IMR-90 (cell line): ENCODE results near the gene XPO6. TPM values are rescaled to one million over a fixed set of nuclear protein-coding genes. Genes with fewer than 3 reads are reported as not detected.

ENCODE experiments used
- ATAC-seq: fragments of 200-7000 bp; cut with Tn5 transposase; 2 replicates; pipeline ENCODE4 v1.9.1; 2020; ENCODE audit warnings: low read depth, mild to moderate bottlenecking, moderate library complexity
- BruUV-seq: library from RNA; stranded (reverse); fragments of 400-500 nt; replicated peaks from 2 replicates; lab custom pipeline; 2021; lab: Mats Ljungman, UMichigan
- CTCF ChIA-PET: fragments of 300-600 bp; formaldehyde crosslinking; extraction: SDS; loops from one replicate; lab custom pipeline; 2021; ENCODE audit warnings: antibody characterized with exemption; lab: Yijun Ruan, JAX
- POLR2A ChIA-PET: fragments of 300-600 bp; sonication (Branson Sonifier 250); formaldehyde crosslinking; loops from one replicate; lab custom pipeline; 2022; ENCODE audit warnings: antibody characterized with exemption; ENCODE audit not compliant: unreplicated experiment; lab: Charles Lee
- DNase-seq: peaks from one replicate; pipeline ENCODE4 v3.0.0; 2013
- H2AFZ ChIP-seq: replicated peaks from 2 replicates; pipeline ENCODE3; 2013; ENCODE audit warnings: low read length, mild to moderate bottlenecking; ENCODE audit not compliant: poor library complexity
- H2AK5ac ChIP-seq: 2 replicates; pipeline ENCODE4 v1.6.1; 2013; ENCODE audit warnings: low read depth, low read length, inconsistent platforms
- H2AK9ac ChIP-seq: replicated peaks from 2 replicates; pipeline ENCODE3; 2013; ENCODE audit warnings: mild to moderate bottlenecking, low read depth, low read length, moderate library complexity; ENCODE audit not compliant: poor library complexity
- H2BK120ac ChIP-seq: 2 replicates; pipeline ENCODE4 v1.6.1; 2013; ENCODE audit warnings: low read depth, low read length, inconsistent platforms
- H2BK15ac ChIP-seq: 3 replicates; pipeline ENCODE4 v1.6.1; 2013; ENCODE audit warnings: low read depth, low read length, inconsistent platforms
- H2BK20ac ChIP-seq: 2 replicates; pipeline ENCODE4 v1.6.1; 2013; ENCODE audit warnings: low read depth, mild to moderate bottlenecking, inconsistent platforms, low read length, moderate library complexity
- H2BK5ac ChIP-seq: 2 replicates; pipeline ENCODE4 v1.6.1; 2013; ENCODE audit warnings: mild to moderate bottlenecking, low read depth, low read length, inconsistent platforms; ENCODE audit not compliant: poor library complexity, severe bottlenecking
- H3K14ac ChIP-seq: replicated peaks from 2 replicates; pipeline ENCODE4 v1.6.1; 2013; ENCODE audit warnings: low read depth, low read length, inconsistent platforms
- H3K18ac ChIP-seq: 2 replicates; pipeline ENCODE4 v1.6.1; 2013; ENCODE audit warnings: low read depth, low read length, control low read depth
- H3K23ac ChIP-seq: 2 replicates; pipeline ENCODE4 v1.6.1; 2013; ENCODE audit warnings: low read depth, low read length, inconsistent platforms
- H3K27ac ChIP-seq: 2 replicates; pipeline ENCODE4 v1.5.1; 2013; ENCODE audit warnings: mild to moderate bottlenecking, control low read depth, low read length; ENCODE audit not compliant: insufficient read depth
- H3K27me3 ChIP-seq: 2 replicates; pipeline ENCODE4 v1.6.1; 2013; ENCODE audit warnings: low read length; ENCODE audit not compliant: control insufficient read depth, insufficient read depth
- H3K36me3 ChIP-seq: 2 replicates; pipeline ENCODE4 v1.6.1; 2013; ENCODE audit warnings: low read length, mixed read lengths; ENCODE audit not compliant: control insufficient read depth, insufficient read depth
- H3K4ac ChIP-seq: 2 replicates; pipeline ENCODE4 v1.6.1; 2013; ENCODE audit warnings: low read depth, low read length, inconsistent platforms
- H3K4me1 ChIP-seq: 2 replicates; pipeline ENCODE4 v1.6.1; 2013; ENCODE audit warnings: low read length, mixed read lengths; ENCODE audit not compliant: control insufficient read depth, insufficient read depth
- H3K4me2 ChIP-seq: 2 replicates; pipeline ENCODE4 v1.6.1; 2013; ENCODE audit warnings: low read depth, mild to moderate bottlenecking, control low read depth, low read length, moderate library complexity
- H3K4me3 ChIP-seq: 2 replicates; pipeline ENCODE4 v1.5.1; 2013; ENCODE audit warnings: low read depth, mild to moderate bottlenecking, control low read depth, low read length, moderate library complexity; ENCODE audit not compliant: insufficient read depth
- H3K56ac ChIP-seq: 2 replicates; pipeline ENCODE4 v1.6.1; 2013; ENCODE audit warnings: low read length, inconsistent platforms; ENCODE audit not compliant: insufficient read depth; ENCODE audit errors: extremely low read depth
- H3K79me1 ChIP-seq, 2 experiments: 2 replicates each; pipeline ENCODE4 v1.6.1; 2013; ENCODE audit warnings: low read length in 2 of 2, inconsistent platforms in 1 of 2, low read depth in 1 of 2
- H3K9ac ChIP-seq: 2 replicates; pipeline ENCODE4 v1.6.1; 2013; ENCODE audit warnings: low read depth, low read length, control low read depth
- H3K9me1 ChIP-seq: 2 replicates; pipeline ENCODE4 v1.6.1; 2013; ENCODE audit warnings: low read length, inconsistent platforms; ENCODE audit not compliant: insufficient read depth
- H3K9me3 ChIP-seq: 2 replicates; pipeline ENCODE4 v1.6.1; 2013; ENCODE audit warnings: low read length; ENCODE audit not compliant: control insufficient read depth, insufficient read depth
- H4K20me1 ChIP-seq: 2 replicates; pipeline ENCODE4 v1.6.1; 2013; ENCODE audit warnings: low read length, inconsistent platforms; ENCODE audit not compliant: insufficient read depth
- H4K5ac ChIP-seq: 2 replicates; pipeline ENCODE4 v1.6.1; 2013; ENCODE audit warnings: mild to moderate bottlenecking, low read depth, low read length, control low read depth
- H4K8ac ChIP-seq, 2 experiments: 2 replicates each; pipeline ENCODE4 v1.6.1; 2013; ENCODE audit warnings: low read depth in 2 of 2, low read length in 2 of 2, control low read depth in 1 of 2, inconsistent platforms in 1 of 2
- H4K91ac ChIP-seq: 2 replicates; pipeline ENCODE4 v1.6.1; 2013; ENCODE audit warnings: low read depth, low read length, inconsistent platforms; ENCODE audit not compliant: insufficient read depth
- RCOR1 ChIP-seq: IDR thresholded peaks from 2 replicates; pipeline ENCODE4 v1.6.1; 2012; ENCODE audit warnings: mild to moderate bottlenecking, low read length, improper control_type of control experiment; ENCODE audit not compliant: insufficient replicate concordance
- WGBS, 2 experiments: methylation state at CpG; one replicate each; pipeline versions ENCODE4 v1.1.5 to v1.1.7; 2013; ENCODE audit warnings: missing lambda C conversion rate in 2 of 2; ENCODE audit not compliant: insufficient read length in 1 of 2; ENCODE audit errors: extremely low coverage in 2 of 2; 5-methylcytosine and 5-hydroxymethylcytosine counted together
- dilution Hi-C: fragments of 300-500 bp; cut with HindIII; formaldehyde crosslinking; loops from one replicate; pipeline ENCODE4 v1.14.3; 2018; ENCODE audit warnings: low sequenced_read_pairs; ENCODE audit not compliant: unreplicated experiment
- in situ Hi-C: fragments of 300-500 bp; cut with MboI; formaldehyde crosslinking; loops from 3 replicates; pipeline ENCODE4 v1.14.3; 2019; ENCODE audit warnings: low sequenced_read_pairs, inconsistent platforms, mixed read lengths
- intact Hi-C: fragments of 100-400 bp; cut with micrococcal nuclease; formaldehyde crosslinking; loops from 2 replicates; pipeline ENCODE4 v1.10.0; 2022
- polyA plus RNA-seq, 3 experiments: library from polyadenylated mRNA; depleted of rRNA; stranded (reverse); fragments of >200 nt; gene quantifications; 2 replicates each; pipeline ENCODE4 v1.2.3, GENCODE V29; 2012; ENCODE audit warnings: low replicate concordance in 1 of 3
- total RNA-seq: library from RNA; depleted of rRNA; stranded (reverse); fragments of >200 nt; gene quantifications from 2 replicates; pipeline ENCODE4 v1.2.3, GENCODE V29; 2012

XPO6 gene
- total and polyA plus RNA-seq, 2 of the 4 experiments (the other 2 are of a cell fraction): 108 to 184 TPM

DNA sequence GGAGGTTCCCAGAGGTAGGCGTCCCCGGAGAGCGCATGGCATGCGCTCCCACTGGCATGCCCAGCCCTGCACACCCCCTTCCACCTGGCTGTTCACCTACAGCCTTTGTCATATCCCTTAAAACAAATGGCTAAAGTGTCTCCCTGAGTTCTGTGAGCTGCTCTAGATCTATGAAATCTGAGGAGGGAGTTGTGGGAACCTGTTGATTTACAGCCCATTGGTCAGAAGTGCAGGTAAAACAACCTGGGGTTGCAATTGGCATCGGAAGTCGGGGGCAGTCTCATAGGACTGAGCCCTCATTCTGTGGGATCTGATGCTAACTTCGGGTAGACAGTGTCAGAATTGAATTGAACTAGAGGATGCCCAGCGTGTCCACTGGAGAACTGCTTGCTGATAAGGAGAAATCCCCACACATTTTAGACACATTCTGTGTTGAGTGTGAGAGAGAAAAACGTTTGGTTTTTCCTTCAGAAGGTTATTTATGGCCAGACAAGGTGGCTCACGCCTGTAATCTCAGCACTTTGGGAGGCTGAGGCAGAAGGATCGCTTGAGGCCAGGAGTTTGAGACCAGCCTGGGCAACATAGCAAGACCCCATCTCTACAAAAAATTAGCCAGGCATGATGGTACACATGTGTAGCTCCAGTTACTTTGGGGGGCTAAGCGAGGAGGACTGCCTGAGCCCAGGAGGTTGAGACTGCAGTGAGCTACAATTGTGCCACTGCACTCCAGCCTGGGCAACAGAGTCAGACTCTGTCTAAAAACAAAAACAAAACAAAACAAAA, 126.2 kb downstream of the XPO6 start:
- no peak overlapping the region for H3K4me2 ChIP-seq
- no peak overlapping the region for H2AK5ac ChIP-seq
- H3K56ac ChIP-seq: no peak overlapping the region
- no peak overlapping the region for H2BK20ac ChIP-seq
- 86% methylated on average over 3 of the region's 12 CpGs; no CpG with 5 or more reads in 1 of the 2 experiments for WGBS, 2 experiments
- DNase-seq: no peak
- H3K4me3 ChIP-seq: no peak overlapping the region
- no peaks in the 10 kb centered on the region for H3K36me3 ChIP-seq
- H3K9ac ChIP-seq: no peak overlapping the region
- H4K8ac ChIP-seq: no peak overlapping the region
- H3K79me1 ChIP-seq: peaks cover 0 to 10% of the 10 kb centered on the region in 2 experiments; a peak in 1 of 4 replicates
- H3K4me1 ChIP-seq: no peaks in the 10 kb centered on the region
- no peak overlapping the region for H3K4ac ChIP-seq
- no peak overlapping the region for H2BK120ac ChIP-seq
- no peaks in the 10 kb centered on the region for H3K27me3 ChIP-seq
- H2AK9ac ChIP-seq: no peak overlapping the region
- in situ Hi-C loops (no loop called here), dilution Hi-C loops (no loop called here), intact Hi-C loops (no loop called here)
- ChIA-PET POLR2A (no interaction called here), CTCF (no interaction called here)
- BruUV-seq: no TSS peak
- H3K14ac ChIP-seq: no peak overlapping the region
- TF ChIP-seq RCOR1: no peak
- H3K27ac ChIP-seq: no peak overlapping the region
- H3K9me3 ChIP-seq: no peaks in the 10 kb centered on the region
- ATAC-seq: no peak
- H2AFZ ChIP-seq: no peak overlapping the region
- H4K5ac ChIP-seq: no peak overlapping the region
- H3K23ac ChIP-seq: no peak overlapping the region
- H2BK5ac ChIP-seq: no peak overlapping the region
- peaks cover 10% of the 10 kb centered on the region for H4K20me1 ChIP-seq
- no peak overlapping the region for H4K91ac ChIP-seq
- no peak overlapping the region for H2BK15ac ChIP-seq
- H3K18ac ChIP-seq: no peak overlapping the region
- H3K9me1 ChIP-seq: peaks cover 11% of the 10 kb centered on the region
